Measurements from ENCODE around the gene TCHHL1. TPM values are rescaled to one million over a fixed set of nuclear protein-coding genes. Genes with fewer than 3 reads are reported as not detected.

TCHHL1 gene
- not detected for total RNA-seq

DNA sequence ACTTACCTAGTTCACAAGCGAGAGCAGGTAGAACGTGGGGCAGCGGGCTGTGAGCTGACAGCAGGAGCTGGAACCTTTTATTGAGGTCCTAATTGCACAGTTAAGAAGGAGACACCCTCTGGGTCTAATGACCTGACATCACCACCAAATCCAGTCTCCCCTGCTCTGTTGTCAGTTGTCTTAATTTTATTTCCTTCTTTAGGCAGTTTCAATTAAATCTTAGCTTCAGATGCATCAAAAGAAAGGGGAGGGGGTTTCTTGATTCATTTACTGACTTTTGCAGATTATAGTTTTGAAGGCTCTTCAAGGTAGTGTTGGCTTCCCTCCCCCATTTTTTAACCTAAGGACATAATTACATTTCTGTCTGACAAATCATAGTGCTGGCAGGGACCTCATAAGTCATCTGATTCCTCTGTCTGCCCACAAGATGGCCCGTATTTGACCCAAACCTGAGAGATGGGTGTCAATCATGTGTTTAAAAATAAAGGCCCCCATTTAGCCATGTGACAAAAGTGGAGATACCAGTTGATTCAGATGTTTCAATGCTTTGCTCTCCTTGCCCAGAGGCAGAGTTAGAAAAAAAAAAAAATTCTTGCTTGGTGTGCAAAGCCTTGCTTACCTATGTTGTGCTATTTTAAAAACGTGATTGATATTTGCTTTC lies at the start of gene TCHHL1:
TCHHL1 (minus strand) TSS at position 51 of the 661 bp plus-strand sequence. CDS start 921 bp downstream, outside the sequence.
- no peak within 1 kb of the TSS for H3K27ac ChIP-seq
- TF ChIP-seq, protein P1, sequence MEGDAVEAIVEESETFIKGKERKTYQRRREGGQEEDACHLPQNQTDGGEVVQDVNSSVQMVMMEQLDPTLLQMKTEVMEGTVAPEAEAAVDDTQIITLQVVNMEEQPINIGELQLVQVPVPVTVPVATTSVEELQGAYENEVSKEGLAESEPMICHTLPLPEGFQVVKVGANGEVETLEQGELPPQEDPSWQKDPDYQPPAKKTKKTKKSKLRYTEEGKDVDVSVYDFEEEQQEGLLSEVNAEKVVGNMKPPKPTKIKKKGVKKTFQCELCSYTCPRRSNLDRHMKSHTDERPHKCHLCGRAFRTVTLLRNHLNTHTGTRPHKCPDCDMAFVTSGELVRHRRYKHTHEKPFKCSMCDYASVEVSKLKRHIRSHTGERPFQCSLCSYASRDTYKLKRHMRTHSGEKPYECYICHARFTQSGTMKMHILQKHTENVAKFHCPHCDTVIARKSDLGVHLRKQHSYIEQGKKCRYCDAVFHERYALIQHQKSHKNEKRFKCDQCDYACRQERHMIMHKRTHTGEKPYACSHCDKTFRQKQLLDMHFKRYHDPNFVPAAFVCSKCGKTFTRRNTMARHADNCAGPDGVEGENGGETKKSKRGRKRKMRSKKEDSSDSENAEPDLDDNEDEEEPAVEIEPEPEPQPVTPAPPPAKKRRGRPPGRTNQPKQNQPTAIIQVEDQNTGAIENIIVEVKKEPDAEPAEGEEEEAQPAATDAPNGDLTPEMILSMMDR (IDR thresholded peaks at IDR 0.05), result no peak
- no peak for TF ChIP-seq POLR2A (IDR thresholded peaks at IDR 0.05)
- no peaks in the 10 kb centered on the region for H3K36me3 ChIP-seq
- H3K9me3 ChIP-seq, result peaks cover 0 to 10% (median 6%) of the 10 kb centered on the region in 3 donors
- no peak within 1 kb of the TSS for H3K4me3 ChIP-seq
- WGBS, 2 donors, result 61 to 67% methylated on average over 5 of the region's 5 CpGs
- H3K4me1 ChIP-seq, result no peaks in the 10 kb centered on the region
- no peak for DNase-seq
- H3K27me3 ChIP-seq, result peaks cover 0 to 49% (median 0%) of the 10 kb centered on the region in 4 donors
- intact Hi-C loops (cut with DNase I), result no loop called here

DNA sequence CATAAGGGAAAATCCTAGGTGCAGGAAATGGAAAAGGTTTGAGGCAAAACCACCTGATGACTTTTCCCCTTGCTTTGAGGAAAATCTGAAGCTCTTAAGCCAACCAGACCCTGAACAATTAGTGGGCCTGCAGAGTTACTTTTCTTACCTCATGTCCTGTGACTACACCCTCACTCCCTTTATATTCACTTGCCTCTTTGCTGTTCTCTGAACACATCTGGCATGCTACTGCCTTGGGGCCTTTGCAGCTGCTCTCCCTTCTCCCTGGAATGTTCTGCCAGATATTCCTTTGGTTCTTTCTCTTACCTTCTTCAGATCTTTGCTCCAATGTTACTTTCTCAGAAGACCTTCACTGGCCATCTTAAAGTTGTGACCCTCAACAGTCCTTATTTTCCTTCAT lies 48.4 kb upstream of the TCHHL1 start:
- Histone ChIP-seq H3K9me3 (peaks cover 0 to 12% (median 0%) of the 10 kb centered on the region in 3 donors), H3K4me3 (no peak overlapping the region), H3K27ac (no peak overlapping the region), H3K36me3 (no peaks in the 10 kb centered on the region), H3K27me3 (peaks cover 0 to 23% (median 0%) of the 10 kb centered on the region in 4 donors), H3K4me1 (peaks cover 0 to 5% (median 0%) of the 10 kb centered on the region in 3 donors)
- DNase-seq, result no peak
- TF ChIP-seq POLR2A (IDR thresholded peaks at IDR 0.05), result no peak
- TF ChIP-seq, protein P1 (IDR thresholded peaks at IDR 0.05), result no peak
- intact Hi-C loops (cut with DNase I), result no loop called here

DNA sequence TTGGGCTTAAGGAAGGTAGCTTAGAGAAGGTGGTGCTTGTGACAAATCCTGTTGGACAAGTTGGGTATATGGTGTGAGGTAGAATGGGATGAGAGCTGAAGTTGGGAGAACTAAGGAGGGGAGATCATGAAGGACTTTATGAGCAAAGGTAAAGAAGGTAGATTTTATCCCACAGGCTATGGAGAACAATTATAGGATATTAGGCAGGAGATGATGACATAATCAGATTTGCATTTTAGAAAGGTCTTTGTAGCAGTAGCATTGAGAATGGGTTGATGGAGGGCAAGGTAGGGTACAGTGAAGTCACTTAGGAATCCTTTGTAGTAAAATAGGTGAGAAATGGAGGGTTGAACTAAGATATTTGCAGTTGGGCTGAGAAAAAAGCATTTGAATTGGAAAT lies 41.3 kb upstream of the TCHHL1 start:
- DNase-seq, result no peak
- intact Hi-C loops (cut with DNase I), result no loop called here
- Histone ChIP-seq H3K4me3 (no peak overlapping the region), H3K27ac (no peak overlapping the region), H3K4me1 (no peaks in the 10 kb centered on the region), H3K9me3 (peaks cover 0 to 16% (median 0%) of the 10 kb centered on the region in 3 donors), H3K27me3 (peaks cover 0 to 65% (median 0%) of the 10 kb centered on the region in 4 donors), H3K36me3 (no peaks in the 10 kb centered on the region)
- TF ChIP-seq POLR2A (IDR thresholded peaks at IDR 0.05), result no peak
- TF ChIP-seq, protein P1 (IDR thresholded peaks at IDR 0.05), result no peak

DNA sequence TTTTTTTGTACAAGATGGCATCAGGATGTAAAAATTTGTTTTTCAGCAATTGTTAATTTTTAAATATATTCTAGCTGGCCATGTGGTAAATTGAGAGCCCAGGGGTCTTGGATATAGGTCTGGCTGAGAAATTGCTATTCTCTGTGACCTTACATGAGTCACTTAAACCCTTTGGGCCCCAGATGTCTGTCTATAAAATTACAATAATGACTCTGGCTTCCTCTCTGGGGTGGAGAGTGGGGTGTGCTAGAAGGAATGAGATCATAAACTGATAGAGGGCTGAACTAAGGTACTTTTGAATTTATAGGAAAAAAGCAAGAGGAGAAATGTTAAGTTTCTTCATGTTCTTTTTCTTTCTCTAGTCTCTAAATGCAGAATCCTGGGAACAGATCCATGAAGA lies 38.8 kb upstream of the TCHHL1 start:
- H3K27me3 ChIP-seq, result peaks cover 0 to 72% (median 0%) of the 10 kb centered on the region in 4 donors
- H3K36me3 ChIP-seq, result no peaks in the 10 kb centered on the region
- H3K4me3 ChIP-seq, result no peak overlapping the region
- intact Hi-C loops (cut with DNase I), result loop anchor here (10.0 kb wide), 1 partner anchor 63 kb away; no protein-coding TSS in a partner anchor
- DNase-seq, result no peak
- no peak for TF ChIP-seq POLR2A (IDR thresholded peaks at IDR 0.05)
- TF ChIP-seq, protein P1 (IDR thresholded peaks at IDR 0.05), result no peak
- H3K27ac ChIP-seq, result no peak overlapping the region
- H3K9me3 ChIP-seq, result peaks cover 0 to 9% (median 0%) of the 10 kb centered on the region in 3 donors
- H3K4me1 ChIP-seq, result no peaks in the 10 kb centered on the region

DNA sequence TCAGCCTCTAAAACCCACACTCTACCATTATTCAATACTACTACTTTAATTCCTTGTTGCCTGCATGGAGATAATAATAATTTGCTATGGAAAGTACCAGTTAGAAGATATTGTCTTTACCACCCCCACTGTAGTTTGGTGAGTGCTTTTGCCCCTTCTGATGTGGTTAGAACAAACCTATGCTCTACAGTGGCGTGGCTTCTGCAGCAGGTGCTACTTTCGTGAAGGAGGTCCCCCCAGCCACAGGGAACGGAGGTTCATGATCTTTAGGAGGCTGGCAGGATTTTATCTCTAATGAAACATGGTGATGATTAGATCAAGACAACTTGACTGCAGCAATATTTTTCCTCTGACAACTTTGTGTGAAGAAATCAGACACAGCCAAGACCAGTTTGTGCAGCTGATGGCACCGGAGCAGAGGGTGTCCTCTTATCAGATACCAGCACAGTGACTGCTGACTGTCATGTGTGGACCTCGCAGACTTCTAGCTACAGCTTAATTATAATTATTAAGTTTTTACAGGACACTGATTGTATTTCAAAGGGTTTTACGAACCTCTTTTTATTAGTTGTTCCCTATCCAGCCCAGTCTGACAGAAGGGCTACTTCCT lies 37.1 kb upstream of the TCHHL1 start:
- DNase-seq, result no peak
- Histone ChIP-seq H3K9me3 (no peaks in the 10 kb centered on the region), H3K4me1 (no peaks in the 10 kb centered on the region), H3K27ac (no peak overlapping the region), H3K27me3 (peaks cover 0 to 58% (median 0%) of the 10 kb centered on the region in 4 donors), H3K36me3 (no peaks in the 10 kb centered on the region), H3K4me3 (no peak overlapping the region)
- no peak for TF ChIP-seq POLR2A (IDR thresholded peaks at IDR 0.05)
- TF ChIP-seq, protein P1 (IDR thresholded peaks at IDR 0.05), result no peak
- intact Hi-C loops (cut with DNase I), result loop anchor here (10.0 kb wide), 1 partner anchor 61 kb away; no protein-coding TSS in a partner anchor
- WGBS, 2 donors, result 68 to 78% methylated on average over 5 to 6 of the region's 6 CpGs

All from esophagus squamous epithelium (tissue), 5 donors.